IMR-90 (cell line): ENCODE measurements around the gene CENPV. TPM values are rescaled to one million over a fixed set of nuclear protein-coding genes. Genes with fewer than 3 reads are reported as not detected.
A peak's percentile ranks its signal among the peaks of the same experiment; 100 is the strongest.

Experiments used
- ATAC-seq: fragments of 200-7000 bp; cut with Tn5 transposase; 2 replicates; pipeline ENCODE4 v1.9.1; 2020; ENCODE audit warnings: low read depth, mild to moderate bottlenecking, moderate library complexity
- BruUV-seq: library from RNA; stranded (reverse); fragments of 400-500 nt; replicated peaks from 2 replicates; lab custom pipeline; 2021; lab: Mats Ljungman, UMichigan
- CTCF ChIA-PET: fragments of 300-600 bp; formaldehyde crosslinking; extraction: SDS; loops from one replicate; lab custom pipeline; 2021; ENCODE audit warnings: antibody characterized with exemption; lab: Yijun Ruan, JAX
- POLR2A ChIA-PET: fragments of 300-600 bp; sonication (Branson Sonifier 250); formaldehyde crosslinking; loops from one replicate; lab custom pipeline; 2022; ENCODE audit warnings: antibody characterized with exemption; ENCODE audit not compliant: unreplicated experiment; lab: Charles Lee
- DNase-seq: peaks from one replicate; pipeline ENCODE4 v3.0.0; 2013
- H2AFZ ChIP-seq: replicated peaks from 2 replicates; pipeline ENCODE3; 2013; ENCODE audit warnings: low read length, mild to moderate bottlenecking; ENCODE audit not compliant: poor library complexity
- H2AK5ac ChIP-seq: 2 replicates; pipeline ENCODE4 v1.6.1; 2013; ENCODE audit warnings: low read depth, low read length, inconsistent platforms
- H2AK9ac ChIP-seq: replicated peaks from 2 replicates; pipeline ENCODE3; 2013; ENCODE audit warnings: mild to moderate bottlenecking, low read depth, low read length, moderate library complexity; ENCODE audit not compliant: poor library complexity
- H2BK120ac ChIP-seq: 2 replicates; pipeline ENCODE4 v1.6.1; 2013; ENCODE audit warnings: low read depth, low read length, inconsistent platforms
- H2BK15ac ChIP-seq: 3 replicates; pipeline ENCODE4 v1.6.1; 2013; ENCODE audit warnings: low read depth, low read length, inconsistent platforms
- H2BK20ac ChIP-seq: 2 replicates; pipeline ENCODE4 v1.6.1; 2013; ENCODE audit warnings: low read depth, mild to moderate bottlenecking, inconsistent platforms, low read length, moderate library complexity
- H2BK5ac ChIP-seq: 2 replicates; pipeline ENCODE4 v1.6.1; 2013; ENCODE audit warnings: mild to moderate bottlenecking, low read depth, low read length, inconsistent platforms; ENCODE audit not compliant: poor library complexity, severe bottlenecking
- H3K14ac ChIP-seq: replicated peaks from 2 replicates; pipeline ENCODE4 v1.6.1; 2013; ENCODE audit warnings: low read depth, low read length, inconsistent platforms
- H3K18ac ChIP-seq: 2 replicates; pipeline ENCODE4 v1.6.1; 2013; ENCODE audit warnings: low read depth, low read length, control low read depth
- H3K23ac ChIP-seq: 2 replicates; pipeline ENCODE4 v1.6.1; 2013; ENCODE audit warnings: low read depth, low read length, inconsistent platforms
- H3K27ac ChIP-seq: 2 replicates; pipeline ENCODE4 v1.5.1; 2013; ENCODE audit warnings: mild to moderate bottlenecking, control low read depth, low read length; ENCODE audit not compliant: insufficient read depth
- H3K27me3 ChIP-seq: 2 replicates; pipeline ENCODE4 v1.6.1; 2013; ENCODE audit warnings: low read length; ENCODE audit not compliant: control insufficient read depth, insufficient read depth
- H3K36me3 ChIP-seq: 2 replicates; pipeline ENCODE4 v1.6.1; 2013; ENCODE audit warnings: low read length, mixed read lengths; ENCODE audit not compliant: control insufficient read depth, insufficient read depth
- H3K4ac ChIP-seq: 2 replicates; pipeline ENCODE4 v1.6.1; 2013; ENCODE audit warnings: low read depth, low read length, inconsistent platforms
- H3K4me1 ChIP-seq: 2 replicates; pipeline ENCODE4 v1.6.1; 2013; ENCODE audit warnings: low read length, mixed read lengths; ENCODE audit not compliant: control insufficient read depth, insufficient read depth
- H3K4me2 ChIP-seq: 2 replicates; pipeline ENCODE4 v1.6.1; 2013; ENCODE audit warnings: low read depth, mild to moderate bottlenecking, control low read depth, low read length, moderate library complexity
- H3K4me3 ChIP-seq: 2 replicates; pipeline ENCODE4 v1.5.1; 2013; ENCODE audit warnings: low read depth, mild to moderate bottlenecking, control low read depth, low read length, moderate library complexity; ENCODE audit not compliant: insufficient read depth
- H3K56ac ChIP-seq: 2 replicates; pipeline ENCODE4 v1.6.1; 2013; ENCODE audit warnings: low read length, inconsistent platforms; ENCODE audit not compliant: insufficient read depth; ENCODE audit errors: extremely low read depth
- H3K79me1 ChIP-seq, 2 experiments: 2 replicates each; pipeline ENCODE4 v1.6.1; 2013; ENCODE audit warnings: low read length in 2 of 2, inconsistent platforms in 1 of 2, low read depth in 1 of 2
- H3K9ac ChIP-seq: 2 replicates; pipeline ENCODE4 v1.6.1; 2013; ENCODE audit warnings: low read depth, low read length, control low read depth
- H3K9me1 ChIP-seq: 2 replicates; pipeline ENCODE4 v1.6.1; 2013; ENCODE audit warnings: low read length, inconsistent platforms; ENCODE audit not compliant: insufficient read depth
- H3K9me3 ChIP-seq: 2 replicates; pipeline ENCODE4 v1.6.1; 2013; ENCODE audit warnings: low read length; ENCODE audit not compliant: control insufficient read depth, insufficient read depth
- H4K20me1 ChIP-seq: 2 replicates; pipeline ENCODE4 v1.6.1; 2013; ENCODE audit warnings: low read length, inconsistent platforms; ENCODE audit not compliant: insufficient read depth
- H4K5ac ChIP-seq: 2 replicates; pipeline ENCODE4 v1.6.1; 2013; ENCODE audit warnings: mild to moderate bottlenecking, low read depth, low read length, control low read depth
- H4K8ac ChIP-seq, 2 experiments: 2 replicates each; pipeline ENCODE4 v1.6.1; 2013; ENCODE audit warnings: low read depth in 2 of 2, low read length in 2 of 2, control low read depth in 1 of 2, inconsistent platforms in 1 of 2
- H4K91ac ChIP-seq: 2 replicates; pipeline ENCODE4 v1.6.1; 2013; ENCODE audit warnings: low read depth, low read length, inconsistent platforms; ENCODE audit not compliant: insufficient read depth
- BHLHE40 ChIP-seq: fragments of 150-350 bp; IDR thresholded peaks from 2 replicates; pipeline ENCODE4 v1.6.1; 2016; ENCODE audit warnings: mild to moderate bottlenecking, low read depth, low read length
- CEBPB ChIP-seq: IDR thresholded peaks from 2 replicates; pipeline ENCODE4 v1.6.1; 2012; ENCODE audit warnings: low read depth, low read length, improper control_type of control experiment
- CHD1 ChIP-seq: IDR thresholded peaks from 2 replicates; pipeline ENCODE4 v1.6.1; 2012; ENCODE audit warnings: low read depth, low read length, improper control_type of control experiment
- FOS ChIP-seq: fragments of 150-350 bp; IDR thresholded peaks from 2 replicates; pipeline ENCODE4 v1.6.1; 2016; ENCODE audit warnings: low read depth, low read length
- MAFK ChIP-seq: IDR thresholded peaks from 2 replicates; pipeline ENCODE4 v1.6.1; 2012; ENCODE audit warnings: low read depth, low read length, improper control_type of control experiment
- MAZ ChIP-seq: IDR thresholded peaks from 2 replicates; pipeline ENCODE4 v1.6.1; 2012; ENCODE audit warnings: low read depth, mild to moderate bottlenecking, low read length, improper control_type of control experiment, moderate library complexity, borderline replicate concordance
- MXI1 ChIP-seq: IDR thresholded peaks from 2 replicates; pipeline ENCODE4 v1.6.1; 2012; ENCODE audit warnings: low read depth, mild to moderate bottlenecking, low read length, moderate library complexity, borderline replicate concordance
- POLR2A ChIP-seq: IDR thresholded peaks from 2 replicates; pipeline ENCODE4 v1.6.1; 2012; ENCODE audit warnings: mild to moderate bottlenecking, low read depth, low read length
- RAD21 ChIP-seq: IDR thresholded peaks from 2 replicates; pipeline ENCODE4 v1.6.1; 2012; ENCODE audit warnings: low read length, improper control_type of control experiment
- RCOR1 ChIP-seq: IDR thresholded peaks from 2 replicates; pipeline ENCODE4 v1.6.1; 2012; ENCODE audit warnings: mild to moderate bottlenecking, low read length, improper control_type of control experiment; ENCODE audit not compliant: insufficient replicate concordance
- RFX5 ChIP-seq: IDR thresholded peaks from 2 replicates; pipeline ENCODE4 v1.8.0; 2012; ENCODE audit warnings: low read depth, mild to moderate bottlenecking, low read length, moderate library complexity
- SMC3 ChIP-seq: fragments of 150-350 bp; IDR thresholded peaks from 2 replicates; pipeline ENCODE4 v1.6.1; 2016; ENCODE audit warnings: low read depth, mild to moderate bottlenecking, antibody characterized with exemption, low read length, moderate library complexity
- WGBS, 2 experiments: methylation state at CpG; one replicate each; pipeline versions ENCODE4 v1.1.5 to v1.1.7; 2013; ENCODE audit warnings: missing lambda C conversion rate in 2 of 2; ENCODE audit not compliant: insufficient read length in 1 of 2; ENCODE audit errors: extremely low coverage in 2 of 2; 5-methylcytosine and 5-hydroxymethylcytosine counted together
- dilution Hi-C: fragments of 300-500 bp; cut with HindIII; formaldehyde crosslinking; loops from one replicate; pipeline ENCODE4 v1.14.3; 2018; ENCODE audit warnings: low sequenced_read_pairs; ENCODE audit not compliant: unreplicated experiment
- in situ Hi-C: fragments of 300-500 bp; cut with MboI; formaldehyde crosslinking; loops from 3 replicates; pipeline ENCODE4 v1.14.3; 2019; ENCODE audit warnings: low sequenced_read_pairs, inconsistent platforms, mixed read lengths
- intact Hi-C: fragments of 100-400 bp; cut with micrococcal nuclease; formaldehyde crosslinking; loops from 2 replicates; pipeline ENCODE4 v1.10.0; 2022
- polyA plus RNA-seq, 3 experiments: library from polyadenylated mRNA; depleted of rRNA; stranded (reverse); fragments of >200 nt; gene quantifications; 2 replicates each; pipeline ENCODE4 v1.2.3, GENCODE V29; 2012; ENCODE audit warnings: low replicate concordance in 1 of 3
- total RNA-seq: library from RNA; depleted of rRNA; stranded (reverse); fragments of >200 nt; gene quantifications from 2 replicates; pipeline ENCODE4 v1.2.3, GENCODE V29; 2012
- TF ChIP-seq, protein P1 (sequence below): conservative IDR thresholded peaks from 2 replicates; pipeline ENCODE4 v1.5.1; 2012; ENCODE audit warnings: mild to moderate bottlenecking, low read depth, low read length, improper control_type of control experiment
- TF ChIP-seq, protein P2 (sequence below): fragments of 150-350 bp; IDR thresholded peaks from 2 replicates; pipeline ENCODE4 v1.6.1; 2016; ENCODE audit warnings: low read depth, mild to moderate bottlenecking, low read length, moderate library complexity, borderline replicate concordance
- TF ChIP-seq, protein P3 (sequence below): fragments of 150-350 bp; IDR thresholded peaks from 2 replicates; pipeline ENCODE4 v1.6.1; 2017; ENCODE audit warnings: mild to moderate bottlenecking, antibody characterized with exemption, low read length, low read depth

CENPV gene
- total and polyA plus RNA-seq, 2 of the 4 experiments (the other 2 are of a cell fraction) = 35.3 to 49.8 TPM

DNA sequence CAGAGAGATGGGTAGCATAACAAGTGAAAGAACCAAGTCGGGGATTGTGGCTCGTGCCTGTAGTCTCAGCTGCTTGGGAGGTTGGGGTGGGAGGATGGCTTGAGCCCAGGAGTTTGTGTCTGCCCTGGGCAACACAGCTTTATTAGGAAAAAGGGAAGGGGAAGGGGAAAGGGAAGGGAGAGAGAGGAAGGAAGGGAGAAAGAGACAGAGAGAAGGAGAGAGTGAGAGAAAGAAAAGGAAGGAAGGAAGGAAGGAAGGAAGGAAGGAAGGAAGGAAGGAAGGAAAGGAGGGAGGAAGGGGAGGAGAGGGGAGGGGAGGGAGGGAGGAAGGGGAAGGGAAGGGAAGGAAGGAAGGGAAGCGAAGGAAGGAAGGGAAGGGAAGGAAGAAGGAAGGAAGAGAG, 33.3 kb downstream of the CENPV start:
- Histone ChIP-seq H3K4me2 (no peak overlapping the region), H3K14ac (no peak overlapping the region), H2AK5ac (peak overlapping the region; percentile 68; the same call in 1 of the 2 replicates), H4K20me1 (no peaks in the 10 kb centered on the region), H4K8ac (no peak overlapping the region), H3K4me1 (0 out of 2 replicates have a peak, but pooled peaks cover 2% of the 10 kb centered on the region), H3K79me1 (peaks cover 0 to 4% of the 10 kb centered on the region in 2 experiments; a peak in 2 of 4 replicates), H2BK15ac (no peak overlapping the region; the same call in 2 of the 3 replicates), H2AFZ (no peak overlapping the region), H3K36me3 (peaks cover 1% of the 10 kb centered on the region; the same call in 1 of the 2 replicates), H3K4ac (no peak overlapping the region), H3K9me1 (peaks cover 6% of the 10 kb centered on the region), H3K27me3 (no peaks in the 10 kb centered on the region), H2BK5ac (no peak overlapping the region), H3K27ac (no peak overlapping the region), H3K4me3 (no peak overlapping the region), H4K5ac (no peak overlapping the region), H3K9ac (no peak overlapping the region), H2AK9ac (no peak overlapping the region), H4K91ac (no peak overlapping the region), H2BK20ac (no peak overlapping the region), H3K23ac (no peak overlapping the region), H3K18ac (no peak overlapping the region), H3K56ac (no peak overlapping the region), H2BK120ac (no peak overlapping the region), H3K9me3 (no peaks in the 10 kb centered on the region)
- DNase-seq (no peak), ATAC-seq (no peak)
- TF ChIP-seq, protein P1, sequence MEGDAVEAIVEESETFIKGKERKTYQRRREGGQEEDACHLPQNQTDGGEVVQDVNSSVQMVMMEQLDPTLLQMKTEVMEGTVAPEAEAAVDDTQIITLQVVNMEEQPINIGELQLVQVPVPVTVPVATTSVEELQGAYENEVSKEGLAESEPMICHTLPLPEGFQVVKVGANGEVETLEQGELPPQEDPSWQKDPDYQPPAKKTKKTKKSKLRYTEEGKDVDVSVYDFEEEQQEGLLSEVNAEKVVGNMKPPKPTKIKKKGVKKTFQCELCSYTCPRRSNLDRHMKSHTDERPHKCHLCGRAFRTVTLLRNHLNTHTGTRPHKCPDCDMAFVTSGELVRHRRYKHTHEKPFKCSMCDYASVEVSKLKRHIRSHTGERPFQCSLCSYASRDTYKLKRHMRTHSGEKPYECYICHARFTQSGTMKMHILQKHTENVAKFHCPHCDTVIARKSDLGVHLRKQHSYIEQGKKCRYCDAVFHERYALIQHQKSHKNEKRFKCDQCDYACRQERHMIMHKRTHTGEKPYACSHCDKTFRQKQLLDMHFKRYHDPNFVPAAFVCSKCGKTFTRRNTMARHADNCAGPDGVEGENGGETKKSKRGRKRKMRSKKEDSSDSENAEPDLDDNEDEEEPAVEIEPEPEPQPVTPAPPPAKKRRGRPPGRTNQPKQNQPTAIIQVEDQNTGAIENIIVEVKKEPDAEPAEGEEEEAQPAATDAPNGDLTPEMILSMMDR = no peak
- TF ChIP-seq RCOR1 (no peak), FOS (no peak), CHD1 (no peak), CEBPB (no peak), SMC3 (no peak), MXI1 (no peak), MAZ (no peak), RFX5 (no peak), BHLHE40 (no peak), MAFK (no peak), POLR2A (no peak), RAD21 (no peak)
- TF ChIP-seq, protein P2, sequence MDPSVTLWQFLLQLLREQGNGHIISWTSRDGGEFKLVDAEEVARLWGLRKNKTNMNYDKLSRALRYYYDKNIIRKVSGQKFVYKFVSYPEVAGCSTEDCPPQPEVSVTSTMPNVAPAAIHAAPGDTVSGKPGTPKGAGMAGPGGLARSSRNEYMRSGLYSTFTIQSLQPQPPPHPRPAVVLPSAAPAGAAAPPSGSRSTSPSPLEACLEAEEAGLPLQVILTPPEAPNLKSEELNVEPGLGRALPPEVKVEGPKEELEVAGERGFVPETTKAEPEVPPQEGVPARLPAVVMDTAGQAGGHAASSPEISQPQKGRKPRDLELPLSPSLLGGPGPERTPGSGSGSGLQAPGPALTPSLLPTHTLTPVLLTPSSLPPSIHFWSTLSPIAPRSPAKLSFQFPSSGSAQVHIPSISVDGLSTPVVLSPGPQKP = no peak
- TF ChIP-seq, protein P3, sequence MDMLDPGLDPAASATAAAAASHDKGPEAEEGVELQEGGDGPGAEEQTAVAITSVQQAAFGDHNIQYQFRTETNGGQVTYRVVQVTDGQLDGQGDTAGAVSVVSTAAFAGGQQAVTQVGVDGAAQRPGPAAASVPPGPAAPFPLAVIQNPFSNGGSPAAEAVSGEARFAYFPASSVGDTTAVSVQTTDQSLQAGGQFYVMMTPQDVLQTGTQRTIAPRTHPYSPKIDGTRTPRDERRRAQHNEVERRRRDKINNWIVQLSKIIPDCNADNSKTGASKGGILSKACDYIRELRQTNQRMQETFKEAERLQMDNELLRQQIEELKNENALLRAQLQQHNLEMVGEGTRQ = no peak
- dilution Hi-C loops (no loop called here), intact Hi-C loops (no loop called here), in situ Hi-C loops (no loop called here)
- CTCF ChIA-PET = interaction anchor here (0.5 kb wide), 1 partner anchor 16 kb away, joined by 3 read pairs; no protein-coding TSS in a partner anchor
- 94% methylated on average over 1 of the region's 3 CpGs; no CpG with 5 or more reads in 1 of the 2 experiments for WGBS, 2 experiments
- BruUV-seq = no TSS peak
- POLR2A ChIA-PET = interaction anchor here (1.1 kb wide), 1 partner anchor 17 kb away, joined by 3 read pairs; no protein-coding TSS in a partner anchor
